Tibial artery (tissue), 4 donors: ENCODE measurements around the gene GALP.

ENCODE experiments used
- DNase-seq, 2 donors: peaks; one replicate each; pipeline ENCODE4 v3.0.0-alpha.2; 2019
- H3K27ac ChIP-seq, 2 donors: fragments of 200-600 bp; sonication (generic) in 1 of 2; 1 replicate in 1 of 2; 2 replicates in 1 of 2; pipeline ENCODE4 v1.5.1; 2018 to 2019; ENCODE audit warnings: mild to moderate bottlenecking in 1 of 2
- H3K27me3 ChIP-seq, 2 donors: fragments of 200-600 bp; sonication (generic) in 1 of 2; one replicate each; pipeline versions ENCODE4 v1.5.1 to v1.6.0; 2016 to 2019
- H3K36me3 ChIP-seq, 3 donors: fragments of 200-600 bp; sonication (generic) in 2 of 3; one replicate each; pipeline ENCODE4 v1.5.1; 2016 to 2019; ENCODE audit warnings: mild to moderate bottlenecking in 2 of 3
- H3K4me1 ChIP-seq, 4 donors: fragments of 200-600 bp; sonication (generic) in 2 of 4; 1 replicate in 3 of 4; 2 replicates in 1 of 4; pipeline ENCODE4 v1.5.1; 2016 to 2019
- H3K4me3 ChIP-seq, 2 donors: fragments of 200-600 bp; sonication (generic) in 1 of 2; 1 replicate in 1 of 2; 2 replicates in 1 of 2; pipeline ENCODE4 v1.5.1; 2018 to 2019; ENCODE audit warnings: mild to moderate bottlenecking in 2 of 2
- H3K9me3 ChIP-seq, 3 donors: fragments of 200-600 bp; sonication (generic) in 1 of 3; one replicate each; pipeline ENCODE4 v1.5.1; 2016 to 2019
- intact Hi-C: fragments of 100-400 bp; cut with DNase I; formaldehyde crosslinking; loops from one replicate; pipeline ENCODE4 v1.15.0; 2023; ENCODE audit warnings: low total_unique reads
- TF ChIP-seq, protein P1 (sequence below), 2 experiments: fragments of 200-600 bp in 1 of 2; fragments of 450-650 bp in 1 of 2; IDR thresholded peaks; one replicate each; pipeline ENCODE4 v1.5.1; 2017 to 2019; ENCODE audit warnings: antibody characterized with exemption in 2 of 2, mild to moderate bottlenecking in 1 of 2, moderate library complexity in 1 of 2

Gene GALP

DNA sequence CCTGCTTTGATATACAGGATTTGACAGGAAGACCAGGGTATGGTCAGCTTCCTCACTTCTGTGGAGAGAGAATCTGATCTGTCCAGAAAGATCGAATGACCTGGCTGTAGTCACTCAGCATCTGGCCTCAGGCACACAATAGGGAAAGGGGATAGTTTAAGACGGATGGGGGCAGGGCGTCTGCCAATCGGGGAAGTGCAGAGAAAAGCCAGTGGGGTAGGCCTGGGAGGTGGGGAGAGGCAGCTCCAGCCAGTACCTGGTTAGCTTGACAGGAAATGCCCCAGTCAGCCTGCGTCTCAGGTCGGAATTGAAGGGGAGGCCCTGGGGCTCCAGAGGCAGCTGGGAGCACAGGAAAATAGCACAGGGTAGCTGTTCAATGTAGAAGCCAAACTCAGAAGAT, 22.3 kb upstream of the GALP start:
- no peak for DNase-seq
- intact Hi-C loops, result no loop called here
- H3K27ac ChIP-seq, result no peak overlapping the region
- TF ChIP-seq, protein P1, sequence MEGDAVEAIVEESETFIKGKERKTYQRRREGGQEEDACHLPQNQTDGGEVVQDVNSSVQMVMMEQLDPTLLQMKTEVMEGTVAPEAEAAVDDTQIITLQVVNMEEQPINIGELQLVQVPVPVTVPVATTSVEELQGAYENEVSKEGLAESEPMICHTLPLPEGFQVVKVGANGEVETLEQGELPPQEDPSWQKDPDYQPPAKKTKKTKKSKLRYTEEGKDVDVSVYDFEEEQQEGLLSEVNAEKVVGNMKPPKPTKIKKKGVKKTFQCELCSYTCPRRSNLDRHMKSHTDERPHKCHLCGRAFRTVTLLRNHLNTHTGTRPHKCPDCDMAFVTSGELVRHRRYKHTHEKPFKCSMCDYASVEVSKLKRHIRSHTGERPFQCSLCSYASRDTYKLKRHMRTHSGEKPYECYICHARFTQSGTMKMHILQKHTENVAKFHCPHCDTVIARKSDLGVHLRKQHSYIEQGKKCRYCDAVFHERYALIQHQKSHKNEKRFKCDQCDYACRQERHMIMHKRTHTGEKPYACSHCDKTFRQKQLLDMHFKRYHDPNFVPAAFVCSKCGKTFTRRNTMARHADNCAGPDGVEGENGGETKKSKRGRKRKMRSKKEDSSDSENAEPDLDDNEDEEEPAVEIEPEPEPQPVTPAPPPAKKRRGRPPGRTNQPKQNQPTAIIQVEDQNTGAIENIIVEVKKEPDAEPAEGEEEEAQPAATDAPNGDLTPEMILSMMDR (IDR thresholded peaks at IDR 0.05), result no peak
- H3K4me3 ChIP-seq, result no peak overlapping the region
- H3K9me3 ChIP-seq, result no peaks in the 10 kb centered on the region
- H3K4me1 ChIP-seq, result no peaks in the 10 kb centered on the region
- H3K27me3 ChIP-seq, result no peaks in the 10 kb centered on the region
- peaks cover 12 to 65% (median 46%) of the 10 kb centered on the region in 3 donors for H3K36me3 ChIP-seq

DNA sequence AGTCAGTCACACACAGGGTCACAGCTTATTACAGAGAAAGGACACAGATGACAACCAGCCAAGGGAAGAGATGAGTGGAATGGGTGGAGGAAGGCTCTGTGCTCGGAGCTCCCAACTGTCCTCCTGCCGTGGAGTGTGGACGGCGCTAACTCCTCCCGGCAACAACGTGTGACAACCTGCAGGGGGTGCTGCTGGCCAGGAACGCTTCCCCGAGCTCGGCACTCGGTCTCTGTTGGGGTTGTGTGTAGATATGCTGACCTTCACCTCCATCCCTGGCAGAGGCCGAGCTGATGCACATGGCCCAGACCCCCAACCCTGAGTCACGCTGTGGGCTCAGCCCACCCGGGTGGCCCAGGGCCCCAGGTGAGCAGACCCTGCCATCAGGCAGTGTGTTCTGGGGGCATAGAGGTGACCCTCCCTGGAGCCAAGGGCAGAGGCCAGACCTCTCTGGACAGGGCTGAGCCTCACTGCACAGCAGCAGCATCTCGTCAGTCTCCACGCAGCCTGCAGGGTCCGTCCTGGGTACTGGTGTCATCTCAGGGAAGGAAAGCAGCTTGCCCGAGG, 20.6 kb upstream of the GALP start:
- peaks cover 23 to 67% (median 49%) of the 10 kb centered on the region in 3 donors for H3K36me3 ChIP-seq
- H3K27ac ChIP-seq, result no peak overlapping the region
- DNase-seq, result no peak
- intact Hi-C loops, result no loop called here
- TF ChIP-seq, protein P1 (IDR thresholded peaks at IDR 0.05), result no peak
- H3K4me1 ChIP-seq, result no peaks in the 10 kb centered on the region
- no peaks in the 10 kb centered on the region for H3K9me3 ChIP-seq
- no peaks in the 10 kb centered on the region for H3K27me3 ChIP-seq
- H3K4me3 ChIP-seq, result no peak overlapping the region

DNA sequence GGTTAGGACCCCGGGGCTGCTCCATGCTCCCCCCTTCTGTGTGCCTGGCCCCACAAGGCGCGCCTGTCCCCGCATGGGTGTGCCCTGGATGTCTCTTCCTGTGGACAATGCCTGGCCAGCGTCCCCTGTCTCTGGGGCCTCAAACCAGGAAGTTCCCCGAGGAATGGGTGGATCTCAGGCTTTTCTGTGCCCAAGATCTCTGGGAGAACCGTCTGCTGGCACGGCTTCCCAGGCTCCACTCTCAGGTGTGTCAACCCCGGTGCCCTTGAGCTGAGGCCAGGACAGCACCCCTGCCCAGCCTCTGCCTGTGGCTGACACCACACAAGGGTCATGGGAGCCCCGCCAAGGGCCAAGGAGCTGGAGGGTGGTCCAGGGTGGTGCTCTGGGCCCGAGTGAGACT, 19.0 kb upstream of the GALP start:
- Histone ChIP-seq H3K4me1 (no peaks in the 10 kb centered on the region), H3K27me3 (no peaks in the 10 kb centered on the region), H3K36me3 (peaks cover 31 to 81% (median 60%) of the 10 kb centered on the region in 3 donors), H3K27ac (no peak overlapping the region), H3K9me3 (no peaks in the 10 kb centered on the region), H3K4me3 (no peak overlapping the region)
- intact Hi-C loops, result no loop called here
- DNase-seq, result no peak
- TF ChIP-seq, protein P1 (IDR thresholded peaks at IDR 0.05), result no peak

DNA sequence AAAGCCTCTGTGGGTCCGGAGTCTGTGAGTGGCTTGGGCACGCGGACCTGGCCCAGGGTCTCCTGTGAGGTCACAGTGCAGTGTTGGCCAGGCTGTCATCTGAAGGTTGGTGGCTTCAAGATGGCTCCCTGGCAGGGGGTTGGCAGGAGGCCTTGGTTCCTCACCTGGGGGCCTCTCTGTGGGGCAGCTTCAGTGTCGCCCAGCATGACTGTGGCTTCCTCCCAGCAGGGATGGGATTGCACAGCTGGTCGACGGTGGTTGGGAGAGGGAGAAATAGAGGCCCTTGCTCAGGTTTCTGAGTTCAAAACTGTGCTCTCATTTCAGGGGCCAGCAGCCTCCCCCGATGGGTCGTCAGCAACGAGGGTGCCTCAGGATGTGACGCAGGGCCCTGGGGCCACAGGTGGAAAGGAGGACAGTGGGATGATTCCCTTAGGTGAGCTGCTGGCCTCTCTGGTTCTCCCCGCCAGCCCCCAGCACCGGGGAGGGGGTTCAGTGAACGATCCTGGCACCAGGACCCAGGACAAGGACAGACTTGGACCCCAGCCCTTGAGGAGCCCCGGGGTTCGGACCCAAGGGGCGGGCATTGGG, 17.5 kb upstream of the GALP start:
- no peaks in the 10 kb centered on the region for H3K9me3 ChIP-seq
- H3K27ac ChIP-seq, result no peak overlapping the region
- TF ChIP-seq, protein P1 (IDR thresholded peaks at IDR 0.05), result no peak
- H3K36me3 ChIP-seq, result peaks cover 31 to 82% (median 60%) of the 10 kb centered on the region in 3 donors
- H3K27me3 ChIP-seq, result no peaks in the 10 kb centered on the region
- intact Hi-C loops, result no loop called here
- no peak for DNase-seq
- H3K4me1 ChIP-seq, result no peaks in the 10 kb centered on the region
- H3K4me3 ChIP-seq, result no peak overlapping the region

DNA sequence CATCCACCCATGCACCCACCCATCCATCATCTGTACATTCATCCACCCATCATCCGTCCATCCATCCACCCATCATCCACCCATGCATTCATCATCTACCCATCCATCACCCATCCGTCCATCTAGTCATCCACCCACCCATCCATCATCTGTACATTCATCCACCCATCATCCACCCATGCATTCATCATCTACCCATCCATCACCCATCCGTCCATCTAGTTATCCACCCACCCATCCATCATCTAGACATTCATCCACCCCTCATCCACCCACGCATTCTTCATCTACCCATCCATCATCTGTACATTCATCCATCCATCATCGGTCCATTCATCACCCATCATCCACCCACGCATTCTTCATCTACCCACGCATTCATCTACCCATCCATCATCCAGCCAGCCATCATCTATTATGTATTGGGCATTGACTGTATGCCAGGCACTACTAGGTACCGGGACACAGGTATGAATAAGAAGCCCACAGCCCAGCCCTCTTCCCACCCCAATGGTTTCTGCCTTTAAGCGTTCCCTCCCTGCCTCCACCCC, 16.7 kb upstream of the GALP start:
- Histone ChIP-seq H3K36me3 (peaks cover 31 to 78% (median 59%) of the 10 kb centered on the region in 3 donors), H3K9me3 (no peaks in the 10 kb centered on the region), H3K27me3 (no peaks in the 10 kb centered on the region), H3K4me3 (no peak overlapping the region), H3K4me1 (no peaks in the 10 kb centered on the region), H3K27ac (no peak overlapping the region)
- no peak for DNase-seq
- intact Hi-C loops, result no loop called here
- TF ChIP-seq, protein P1 (IDR thresholded peaks at IDR 0.05), result no peak
